GM21825 (cell line): ENCODE measurements around the gene ZKSCAN5.
"Not testable (repeated sequence)": the region's sequence is repeated elsewhere in the genome, so short reads cannot be mapped to it uniquely, and the experiment has no call there.

ENCODE experiments used
- ATAC-seq: cut with Tn5 transposase; IDR thresholded peaks from one replicate; pipeline ENCODE4 v1.9.1; 2021; ENCODE audit warnings: mild to moderate bottlenecking, moderate library complexity; ENCODE audit not compliant: unreplicated experiment

ZKSCAN5 gene

GRCh38 chr7:99580778-99581332 is 76.4 kb downstream of the ZKSCAN5 start:
- ATAC-seq, result not testable (repeated sequence)
